CD4-positive, alpha-beta memory T cell (primary cell): ENCODE results near the gene TCHH. TPM values are rescaled to one million over a fixed set of nuclear protein-coding genes. Genes with fewer than 3 reads are reported as not detected.
"Not testable (repeated sequence)": the region's sequence is repeated elsewhere in the genome, so short reads cannot be mapped to it uniquely, and the experiment has no call there.

ENCODE experiments used
- CTCF ChIA-PET: fragments of 350-600 bp; sonication (Branson Sonifier 250); formaldehyde crosslinking; loops from one replicate; lab custom pipeline; 2021; ENCODE audit warnings: inconsistent platforms; ENCODE audit not compliant: partially characterized antibody; lab: Charles Lee
- POLR2A ChIA-PET: fragments of 350-600 bp; sonication (Branson Sonifier 250); formaldehyde crosslinking; loops from one replicate; lab custom pipeline; 2021; ENCODE audit not compliant: partially characterized antibody; lab: Charles Lee
- DNase-seq, 5 donors: peaks; one replicate each; pipeline versions ENCODE4 v3.0.0 to v3.0.0-alpha.2; 2020 to 2022; ENCODE audit warnings: mixed read lengths in 1 of 5
- H3K27ac ChIP-seq: one replicate; pipeline ENCODE4 v1.7.0; 2013; ENCODE audit warnings: low read depth, low read length
- H3K27me3 ChIP-seq: 2 replicates; pipeline ENCODE4 v1.7.0; 2013; ENCODE audit warnings: mild to moderate bottlenecking, low read length, moderate library complexity; ENCODE audit not compliant: insufficient read depth
- H3K36me3 ChIP-seq: 2 replicates; pipeline ENCODE4 v1.7.0; 2013; ENCODE audit warnings: mild to moderate bottlenecking, low read length, moderate library complexity; ENCODE audit not compliant: insufficient read depth
- H3K4me1 ChIP-seq: 2 replicates; pipeline ENCODE4 v1.7.0; 2013; ENCODE audit warnings: mild to moderate bottlenecking, low read length, moderate library complexity; ENCODE audit not compliant: insufficient read depth
- H3K4me3 ChIP-seq, 2 donors: one replicate each; pipeline ENCODE4 v1.7.0; 2013; ENCODE audit warnings: low read length in 2 of 2, mild to moderate bottlenecking in 1 of 2
- H3K9me3 ChIP-seq, 2 donors: one replicate each; pipeline ENCODE4 v1.7.0; 2013; ENCODE audit warnings: low read length in 2 of 2, control low read depth in 1 of 2; ENCODE audit not compliant: control insufficient read depth in 1 of 2
- H3K27ac Mint-ChIP-seq, 7 donors: one replicate each; pipeline ENCODE4 v1.8.0; 2020 to 2021; ENCODE audit warnings: mixed read lengths in 7 of 7, mild to moderate bottlenecking in 6 of 7, inconsistent platforms in 3 of 7, moderate library complexity in 3 of 7
- H3K27me3 Mint-ChIP-seq, 2 donors: one replicate each; pipeline ENCODE4 v1.8.0; 2020 to 2021; ENCODE audit warnings: mixed read lengths in 2 of 2
- H3K36me3 Mint-ChIP-seq, 2 donors: one replicate each; pipeline ENCODE4 v1.8.0; 2020 to 2021; ENCODE audit warnings: mixed read lengths in 2 of 2, inconsistent platforms in 1 of 2, mild to moderate bottlenecking in 1 of 2
- H3K4me1 Mint-ChIP-seq, 4 donors: one replicate each; pipeline ENCODE4 v1.8.0; 2020 to 2021; ENCODE audit warnings: mixed read lengths in 4 of 4, mild to moderate bottlenecking in 1 of 4
- H3K4me3 Mint-ChIP-seq, 8 donors: one replicate each; pipeline ENCODE4 v1.8.0; 2020 to 2021; ENCODE audit warnings: mixed read lengths in 8 of 8, mild to moderate bottlenecking in 7 of 8, moderate library complexity in 6 of 8, inconsistent platforms in 3 of 8
- H3K9me3 Mint-ChIP-seq, 8 donors: one replicate each; pipeline ENCODE4 v1.8.0; 2020 to 2021; ENCODE audit warnings: mixed read lengths in 8 of 8, mild to moderate bottlenecking in 5 of 8, inconsistent platforms in 3 of 8, moderate library complexity in 1 of 8
- intact Hi-C: fragments of 100-400 bp; cut with micrococcal nuclease; formaldehyde crosslinking; loops from one replicate; pipeline ENCODE4 v1.15.1; 2023
- polyA plus RNA-seq, 2 donors: library from polyadenylated mRNA; unstranded; fragments of 300-500 nt; fragmentation: Illumina TruSeq; gene quantifications; one replicate each; pipeline ENCODE4 v1.2.3, GENCODE V29; 2021
- total RNA-seq, 2 experiments: library from RNA; stranded (reverse); gene quantifications; one replicate each; pipeline ENCODE4 v1.2.3, GENCODE V29; 2021

Gene TCHH
- total and polyA plus RNA-seq, 4 experiments from 2014 or later = 0.06 TPM; not detected in 3

DNA sequence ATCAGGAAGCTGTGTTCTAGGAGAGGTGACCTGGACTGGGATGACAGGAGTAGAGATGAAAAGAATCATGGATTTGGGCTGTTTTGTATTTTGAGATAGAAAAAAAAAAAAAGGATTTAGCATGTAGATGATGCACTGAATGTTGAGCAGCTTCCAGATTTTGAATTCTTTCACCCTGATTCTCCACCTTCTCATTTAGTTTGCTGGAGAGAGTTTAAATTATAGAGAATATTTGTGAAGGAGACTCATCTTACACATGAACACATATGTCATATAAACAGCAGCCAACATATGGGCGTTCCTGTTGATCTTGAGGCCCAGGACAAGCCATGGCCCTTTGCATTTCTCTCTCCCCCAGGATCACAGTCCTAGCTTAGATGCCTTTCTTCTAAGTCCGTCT is 36.4 kb upstream of the TCHH start:
- peaks cover 0 to 7% of the 10 kb centered on the region in 2 donors for H3K9me3 ChIP-seq
- Mint-ChIP-seq H3K4me3 (no peak overlapping the region), H3K9me3 (peaks cover 0 to 20% (median 12%) of the 10 kb centered on the region in 8 donors), H3K36me3 (peaks cover 0 to 4% of the 10 kb centered on the region in 2 donors), H3K4me1 (peaks cover 9 to 24% (median 13%) of the 10 kb centered on the region in 4 donors), H3K27me3 (peaks cover 4% of the 10 kb centered on the region in 2 donors), H3K27ac (no peak overlapping the region)
- no peaks in the 10 kb centered on the region for H3K36me3 ChIP-seq
- peaks cover 7% of the 10 kb centered on the region for H3K4me1 ChIP-seq
- H3K4me3 ChIP-seq = no peak overlapping the region
- intact Hi-C loops = no loop called here
- ChIA-PET POLR2A (no interaction called here), CTCF (interaction anchor here (1.6 to 2.4 kb wide), 2 partner anchors 33 to 289 kb away, joined by 4 to 9 read pairs; no protein-coding TSS in a partner anchor)
- H3K27me3 ChIP-seq = no peaks in the 10 kb centered on the region
- no peak for DNase-seq
- no peak overlapping the region for H3K27ac ChIP-seq

DNA sequence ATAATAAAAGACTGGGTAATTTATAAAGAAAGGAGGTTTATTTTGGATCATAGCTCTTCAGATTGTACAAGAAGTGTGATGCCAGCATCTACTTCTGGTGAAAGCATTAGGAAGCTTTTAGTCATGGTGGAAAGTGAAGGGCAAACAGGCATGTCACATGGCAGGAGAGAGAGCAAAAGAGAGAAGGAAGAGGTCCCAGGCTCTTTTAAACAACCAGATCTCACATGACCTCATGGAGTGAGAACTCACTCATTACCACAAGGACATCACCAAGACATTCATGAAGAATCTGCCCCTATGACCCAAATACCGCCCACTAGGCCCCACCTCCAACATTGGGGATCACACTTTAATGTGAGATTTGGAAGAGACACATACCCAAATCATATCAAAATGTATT is 33.7 kb upstream of the TCHH start:
- Histone ChIP-seq H3K36me3 (no peaks in the 10 kb centered on the region), H3K4me1 (no peaks in the 10 kb centered on the region), H3K9me3 (peaks cover 0 to 7% of the 10 kb centered on the region in 2 donors), H3K27ac (no peak overlapping the region), H3K4me3 (no peak overlapping the region), H3K27me3 (no peaks in the 10 kb centered on the region)
- Mint-ChIP-seq H3K9me3 (peaks cover 0 to 30% (median 20%) of the 10 kb centered on the region in 8 donors), H3K36me3 (peaks cover 0 to 5% of the 10 kb centered on the region in 2 donors), H3K4me3 (no peak overlapping the region), H3K4me1 (peaks cover 2 to 10% (median 3%) of the 10 kb centered on the region in 4 donors), H3K27me3 (peaks cover 9 to 11% of the 10 kb centered on the region in 2 donors), H3K27ac (no peak overlapping the region)
- intact Hi-C loops = no loop called here
- ChIA-PET POLR2A (no interaction called here), CTCF (interaction anchor here (0.9 to 2.4 kb wide), 4 partner anchors 34 to 311 kb away, joined by 3 to 9 read pairs (median 4); no protein-coding TSS in a partner anchor)
- DNase-seq = no peak

DNA sequence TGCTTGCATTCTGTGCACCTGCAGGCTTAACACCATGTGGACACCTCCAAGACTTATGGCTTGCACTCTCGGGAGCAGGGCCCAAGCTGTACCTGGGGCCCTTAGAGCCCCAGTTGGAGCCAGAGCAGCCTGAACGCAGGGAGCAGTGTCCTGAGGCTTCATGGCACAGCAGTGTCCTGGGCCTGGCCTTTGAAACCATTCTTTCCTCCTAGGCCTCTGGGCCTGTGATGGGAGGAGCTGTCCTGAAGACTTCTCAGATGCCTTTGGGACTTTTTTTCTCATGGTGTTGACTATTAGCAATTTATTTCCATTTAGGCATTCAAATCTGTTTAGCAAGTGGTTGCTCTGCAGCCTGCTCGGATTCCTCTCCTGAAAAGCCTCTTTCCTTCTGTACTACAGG is 32.8 kb upstream of the TCHH start:
- Mint-ChIP-seq H3K27ac (no peak overlapping the region), H3K4me3 (no peak overlapping the region), H3K9me3 (peaks cover 0 to 30% (median 20%) of the 10 kb centered on the region in 8 donors), H3K36me3 (peaks cover 0 to 5% of the 10 kb centered on the region in 2 donors), H3K4me1 (peaks cover 0 to 6% (median 0%) of the 10 kb centered on the region in 4 donors), H3K27me3 (peaks cover 13 to 18% of the 10 kb centered on the region in 2 donors)
- no peak overlapping the region for H3K4me3 ChIP-seq
- CTCF ChIA-PET = no interaction called here
- intact Hi-C loops = no loop called here
- no peaks in the 10 kb centered on the region for H3K27me3 ChIP-seq
- H3K36me3 ChIP-seq = no peaks in the 10 kb centered on the region
- no peak overlapping the region for H3K27ac ChIP-seq
- POLR2A ChIA-PET = no interaction called here
- no peak for DNase-seq
- no peaks in the 10 kb centered on the region for H3K4me1 ChIP-seq
- H3K9me3 ChIP-seq = peaks cover 0 to 7% of the 10 kb centered on the region in 2 donors

DNA sequence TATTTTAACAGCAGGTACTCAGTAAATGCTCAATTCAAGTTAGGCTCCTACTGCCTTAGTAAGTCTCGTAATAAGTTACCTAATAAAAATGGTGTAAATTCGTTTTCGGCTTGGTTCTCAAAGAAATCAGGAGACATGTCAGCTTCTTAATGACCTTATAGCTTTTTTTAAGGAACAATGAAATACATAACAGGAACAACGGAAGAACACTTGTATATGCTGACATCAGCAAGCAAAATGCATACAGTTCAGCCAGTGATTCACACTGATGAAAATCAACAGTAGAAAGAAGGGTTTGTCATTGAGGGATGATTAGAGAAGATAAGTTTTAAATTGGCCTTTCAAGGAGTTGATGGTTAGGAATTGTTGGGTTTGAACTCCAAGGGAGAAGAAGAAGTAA is 30.5 kb upstream of the TCHH start:
- Histone ChIP-seq H3K4me1 (no peaks in the 10 kb centered on the region), H3K4me3 (no peak overlapping the region), H3K9me3 (peaks cover 0 to 7% of the 10 kb centered on the region in 2 donors), H3K36me3 (no peaks in the 10 kb centered on the region), H3K27me3 (no peaks in the 10 kb centered on the region), H3K27ac (no peak overlapping the region)
- H3K4me1 Mint-ChIP-seq = no peaks in the 10 kb centered on the region
- H3K36me3 Mint-ChIP-seq = peaks cover 0 to 5% of the 10 kb centered on the region in 2 donors
- no peak overlapping the region for H3K27ac Mint-ChIP-seq
- intact Hi-C loops = no loop called here
- H3K9me3 Mint-ChIP-seq = peaks cover 0 to 30% (median 20%) of the 10 kb centered on the region in 8 donors
- peaks cover 19 to 27% of the 10 kb centered on the region in 2 donors for H3K27me3 Mint-ChIP-seq
- POLR2A ChIA-PET = interaction anchor here (0.5 kb wide), 1 partner anchor 922 kb away, joined by 4 read pairs; no protein-coding TSS in a partner anchor
- CTCF ChIA-PET = interaction anchor here (1.7 kb wide), 1 partner anchor 40 kb away, joined by 3 read pairs; no protein-coding TSS in a partner anchor
- no peak overlapping the region for H3K4me3 Mint-ChIP-seq
- no peak for DNase-seq

DNA sequence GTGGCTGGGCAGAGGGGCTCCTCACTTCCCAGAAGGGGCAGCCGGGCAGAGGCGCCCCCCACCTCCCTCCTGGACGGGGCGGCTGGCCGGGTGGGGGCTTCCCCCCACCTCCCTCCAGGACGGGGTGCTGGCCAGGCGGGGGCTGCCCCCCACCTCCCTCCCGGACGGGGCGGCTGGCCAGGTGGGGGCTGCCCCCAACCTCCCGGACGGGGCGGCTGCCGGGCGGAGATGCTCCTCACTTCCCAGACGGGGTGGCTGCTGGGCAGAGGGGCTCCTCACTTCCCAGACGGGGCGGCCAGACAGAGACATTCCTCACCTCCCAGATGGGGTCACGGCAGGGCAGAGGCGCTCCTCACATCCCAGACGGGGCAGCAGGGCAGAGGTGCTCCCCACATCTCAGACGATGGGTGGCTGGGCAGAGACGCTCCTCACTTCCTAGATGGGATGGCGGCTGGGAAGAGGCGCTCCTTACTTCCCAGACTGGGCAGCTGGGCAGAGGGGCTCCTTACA is 29.5 kb upstream of the TCHH start:
- H3K4me3 ChIP-seq, POLR2A ChIA-PET, H3K27ac ChIP-seq, H3K27me3 ChIP-seq, H3K36me3 ChIP-seq, H3K36me3 Mint-ChIP-seq, H3K4me1 Mint-ChIP-seq, H3K9me3 ChIP-seq, CTCF ChIA-PET, H3K27ac Mint-ChIP-seq, H3K4me1 ChIP-seq, H3K4me3 Mint-ChIP-seq, intact Hi-C loops: not testable (repeated sequence)
- peaks cover 0 to 31% (median 20%) of the 10 kb centered on the region in 8 donors for H3K9me3 Mint-ChIP-seq
- DNase-seq = peak in 1 of 5 donors; percentile 37
- H3K27me3 Mint-ChIP-seq = peaks cover 23 to 32% of the 10 kb centered on the region in 2 donors

DNA sequence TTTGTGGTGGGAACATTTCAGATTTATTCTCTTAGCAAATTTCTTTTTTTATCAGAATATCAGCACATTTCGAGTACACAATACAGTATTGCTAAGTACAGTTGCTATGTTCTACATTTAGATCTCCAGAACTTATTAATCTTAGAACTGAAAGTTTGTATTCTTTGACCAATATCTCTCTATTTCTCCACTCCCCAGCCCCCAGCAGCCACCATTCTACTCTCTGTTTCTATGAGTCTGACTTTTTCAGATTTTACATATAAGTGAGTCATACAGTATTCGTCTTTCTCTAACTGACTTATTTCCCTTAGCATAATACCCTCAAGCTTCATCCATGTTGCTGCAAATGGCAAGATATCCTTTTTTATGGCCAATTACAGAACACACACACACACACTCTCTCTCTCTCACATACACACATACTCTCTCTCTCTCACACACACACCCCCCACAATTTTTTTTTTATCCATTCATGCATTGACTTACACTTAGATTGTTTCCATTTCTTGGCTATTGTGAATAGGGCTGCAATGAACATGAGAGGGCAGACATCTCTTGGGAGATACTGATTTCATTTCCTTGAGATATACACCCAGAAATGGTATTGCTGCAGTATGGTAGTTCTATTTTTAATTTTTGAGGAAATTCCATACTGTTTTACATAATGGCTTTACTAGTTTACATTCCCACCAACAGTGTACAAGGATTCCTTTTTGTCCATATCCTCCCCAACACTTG is 28.1 kb upstream of the TCHH start:
- H3K4me3 ChIP-seq = no peak overlapping the region
- H3K9me3 Mint-ChIP-seq = peaks cover 0 to 25% (median 14%) of the 10 kb centered on the region in 8 donors

DNA sequence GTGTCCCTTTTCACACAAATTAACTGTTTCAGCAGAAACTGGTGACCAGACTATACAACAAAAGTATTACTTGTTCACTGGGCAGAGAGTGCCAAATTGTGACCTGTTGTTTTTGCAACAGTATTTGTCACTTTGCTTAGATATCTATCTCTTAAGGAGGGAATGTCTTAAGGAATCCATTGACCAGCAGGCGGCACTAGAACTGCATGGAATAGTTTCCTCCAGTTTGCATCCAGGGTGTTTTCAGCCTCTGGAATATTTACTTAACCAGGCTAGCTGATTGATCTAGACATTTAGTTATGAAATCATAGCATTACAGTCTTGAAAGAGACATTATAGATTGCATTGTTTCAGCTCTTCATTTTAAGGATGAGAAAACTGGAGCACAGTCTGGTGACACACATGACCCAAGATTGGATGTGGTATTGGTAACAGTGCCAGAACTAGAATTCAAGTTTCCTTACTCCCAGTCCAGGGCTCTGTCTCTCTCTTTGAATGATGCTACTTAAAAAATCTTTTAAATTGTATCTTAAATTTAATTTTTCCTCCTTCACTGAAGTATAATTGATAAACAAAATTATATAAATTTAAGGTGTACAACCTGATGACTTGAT is 26.8 kb upstream of the TCHH start:
- Mint-ChIP-seq H3K4me3 (no peak overlapping the region), H3K27me3 (peaks cover 32 to 34% of the 10 kb centered on the region in 2 donors)
- POLR2A ChIA-PET = no interaction called here

More for the DNA sequence above, 28.1 kb upstream of the TCHH start:
- Mint-ChIP-seq H3K36me3 (peaks cover 0 to 3% of the 10 kb centered on the region in 2 donors), H3K27ac (no peak overlapping the region), H3K27me3 (peaks cover 29 to 34% of the 10 kb centered on the region in 2 donors), H3K4me1 (no peaks in the 10 kb centered on the region), H3K4me3 (no peak overlapping the region)
- peaks cover 0 to 7% of the 10 kb centered on the region in 2 donors for H3K9me3 ChIP-seq
- ChIA-PET POLR2A (no interaction called here), CTCF (no interaction called here)
- intact Hi-C loops = no loop called here
- no peaks in the 10 kb centered on the region for H3K36me3 ChIP-seq
- no peaks in the 10 kb centered on the region for H3K27me3 ChIP-seq
- DNase-seq = no peak
- no peak overlapping the region for H3K27ac ChIP-seq
- no peaks in the 10 kb centered on the region for H3K4me1 ChIP-seq

More for the DNA sequence above, 26.8 kb upstream of the TCHH start:
- Mint-ChIP-seq H3K36me3 (peaks cover 0 to 1% of the 10 kb centered on the region in 2 donors), H3K4me1 (no peaks in the 10 kb centered on the region), H3K27ac (no peak overlapping the region), H3K9me3 (peaks cover 0 to 19% (median 9%) of the 10 kb centered on the region in 8 donors)
- no peaks in the 10 kb centered on the region for H3K4me1 ChIP-seq
- intact Hi-C loops = no loop called here
- CTCF ChIA-PET = interaction anchor here (0.7 to 1.8 kb wide), 4 partner anchors 32 to 316 kb away, joined by 3 to 9 read pairs (median 4); no protein-coding TSS in a partner anchor
- no peaks in the 10 kb centered on the region for H3K9me3 ChIP-seq
- no peaks in the 10 kb centered on the region for H3K36me3 ChIP-seq
- no peak for DNase-seq
- no peaks in the 10 kb centered on the region for H3K27me3 ChIP-seq
- no peak overlapping the region for H3K4me3 ChIP-seq
- H3K27ac ChIP-seq = no peak overlapping the region
